ENCODE data around the gene NTM.

NTM gene

DNA sequence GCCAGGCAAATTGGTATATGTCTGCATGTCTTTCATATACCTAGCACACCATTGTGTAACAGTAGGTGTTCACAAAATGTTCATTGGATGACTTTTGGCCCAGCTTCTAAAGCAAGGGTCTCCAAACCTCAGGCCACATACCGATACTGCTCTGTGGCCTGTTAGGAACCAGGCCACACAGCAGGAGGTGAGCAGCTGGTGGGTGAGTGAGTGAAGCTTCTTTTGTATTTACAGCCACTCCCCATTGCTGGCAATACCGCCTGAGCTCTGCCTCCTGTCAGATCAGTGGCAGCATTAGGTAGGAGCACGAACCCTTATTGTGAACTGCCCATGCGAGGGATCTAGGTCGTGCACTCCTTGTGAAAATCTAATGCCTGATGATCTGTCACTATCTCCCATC, 836.6 kb downstream of the NTM start:
- no peak overlapping the region for H3K4me2 ChIP-seq (ENCODE audit: low read length, poor library complexity, severe bottlenecking)
- no peak overlapping the region for H2AFZ ChIP-seq (ENCODE audit: low read depth, low read length)
- no peak overlapping the region for H3K18ac ChIP-seq (ENCODE audit: low read depth in 1 of 2, low read length in 2 of 2)
- peaks cover 34% of the 10 kb centered on the region for H3K79me1 ChIP-seq (replicated peaks; ENCODE audit: low read length, poor library complexity, severe bottlenecking)
- H3K9me3 ChIP-seq (ENCODE audit: control insufficient read depth, low read length), result no peaks in the 10 kb centered on the region
- no peak overlapping the region for H2BK12ac ChIP-seq (ENCODE audit: low read length in 2 of 2)
- DNase-seq, result no peak
- no peak overlapping the region for H2BK15ac ChIP-seq (ENCODE audit: low read depth, poor library complexity, severe bottlenecking)
- no peaks in the 10 kb centered on the region for H3K27me3 ChIP-seq (ENCODE audit: control insufficient read depth in 1 of 2, insufficient read depth in 1 of 2, low read length in 2 of 2)
- no peak overlapping the region for H2AK5ac ChIP-seq (ENCODE audit: low read length, severe bottlenecking)
- H4K8ac ChIP-seq (ENCODE audit: low read length), result no peak overlapping the region
- no peak overlapping the region for H3K4me3 ChIP-seq (ENCODE audit: insufficient read depth in 1 of 2, low read depth in 1 of 2, low read length in 2 of 2)
- no peak overlapping the region for H3K4ac ChIP-seq (ENCODE audit: low read depth in 1 of 2, low read length in 2 of 2)
- H3K27ac ChIP-seq (ENCODE audit: low read length, poor library complexity, severe bottlenecking), result no peak overlapping the region
- peaks cover 0 to 18% of the 10 kb centered on the region in 2 experiments for H3K36me3 ChIP-seq (ENCODE audit: control insufficient read depth in 1 of 2, insufficient read depth in 2 of 2, low read depth in 1 of 2, low read length in 2 of 2)
- peaks cover 7% of the 10 kb centered on the region for H3K4me1 ChIP-seq (ENCODE audit: control insufficient read depth, insufficient read depth, low read depth, low read length)
- no peak overlapping the region for H2BK120ac ChIP-seq (ENCODE audit: low read depth, low read length)
- H2BK5ac ChIP-seq (ENCODE audit: low read depth, low read length, poor library complexity, severe bottlenecking), result no peak overlapping the region
- H3K23ac ChIP-seq (ENCODE audit: low read length in 2 of 2), result no peak overlapping the region
- H3K9ac ChIP-seq (ENCODE audit: low read length), result no peak overlapping the region
- WGBS, result 88% methylated on average over 5 of the region's 5 CpGs
- no peak overlapping the region for H4K91ac ChIP-seq (ENCODE audit: low read length)
- no peak overlapping the region for H3K14ac ChIP-seq (ENCODE audit: low read length in 2 of 2)

DNA sequence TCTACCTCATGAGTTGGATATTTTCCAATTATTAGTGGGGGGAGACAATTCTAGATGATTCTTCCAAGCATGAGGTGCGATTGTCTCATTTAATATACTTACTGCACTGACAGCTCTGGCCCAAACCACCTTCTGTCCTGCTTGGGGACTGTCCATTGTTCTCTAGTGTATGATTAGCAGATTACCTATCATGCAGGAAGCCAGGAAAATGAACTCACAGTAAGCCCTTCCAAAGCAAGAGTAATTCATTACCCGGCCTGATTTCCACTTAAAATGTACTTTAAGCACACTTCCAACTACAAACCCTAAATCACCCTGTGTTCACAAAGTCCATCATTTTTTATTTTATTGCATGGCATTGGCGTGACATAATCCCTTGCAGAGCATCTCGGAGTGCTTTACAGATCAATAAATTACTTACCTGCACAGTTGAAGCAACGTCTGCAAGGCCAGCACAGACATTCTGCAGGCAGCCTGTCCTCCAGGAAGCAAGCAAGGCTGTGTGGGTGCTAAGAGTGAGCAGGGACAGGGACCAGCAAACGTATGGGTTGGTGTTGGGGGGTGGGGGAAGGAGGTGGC, 838.2 kb downstream of the NTM start:
- Histone ChIP-seq H4K8ac (ENCODE audit: low read length) (no peak overlapping the region), H3K79me1 (replicated peaks; ENCODE audit: low read length, poor library complexity, severe bottlenecking) (peaks cover 32% of the 10 kb centered on the region), H3K4me2 (ENCODE audit: low read length, poor library complexity, severe bottlenecking) (no peak overlapping the region), H3K18ac (ENCODE audit: low read depth in 1 of 2, low read length in 2 of 2) (no peak overlapping the region), H3K27me3 (ENCODE audit: control insufficient read depth in 1 of 2, insufficient read depth in 1 of 2, low read length in 2 of 2) (no peaks in the 10 kb centered on the region), H2AFZ (ENCODE audit: low read depth, low read length) (no peak overlapping the region), H2BK15ac (ENCODE audit: low read depth, poor library complexity, severe bottlenecking) (no peak overlapping the region), H2AK5ac (ENCODE audit: low read length, severe bottlenecking) (no peak overlapping the region), H3K4me3 (ENCODE audit: insufficient read depth in 1 of 2, low read depth in 1 of 2, low read length in 2 of 2) (no peak overlapping the region), H4K91ac (ENCODE audit: low read length) (no peak overlapping the region), H3K4ac (ENCODE audit: low read depth in 1 of 2, low read length in 2 of 2) (no peak overlapping the region), H3K9ac (ENCODE audit: low read length) (no peak overlapping the region), H2BK12ac (ENCODE audit: low read length in 2 of 2) (no peak overlapping the region), H2BK5ac (ENCODE audit: low read depth, low read length, poor library complexity, severe bottlenecking) (no peak overlapping the region), H2BK120ac (ENCODE audit: low read depth, low read length) (no peak overlapping the region), H3K9me3 (ENCODE audit: control insufficient read depth, low read length) (no peaks in the 10 kb centered on the region), H3K27ac (ENCODE audit: low read length, poor library complexity, severe bottlenecking) (no peak overlapping the region), H3K14ac (ENCODE audit: low read length in 2 of 2) (no peak overlapping the region), H3K36me3 (ENCODE audit: control insufficient read depth in 1 of 2, insufficient read depth in 2 of 2, low read depth in 1 of 2, low read length in 2 of 2) (peaks cover 0 to 19% of the 10 kb centered on the region in 2 experiments), H3K23ac (ENCODE audit: low read length in 2 of 2) (no peak overlapping the region), H3K4me1 (ENCODE audit: control insufficient read depth, insufficient read depth, low read depth, low read length) (peaks cover 2% of the 10 kb centered on the region)
- DNase-seq, result no peak
- 76% methylated on average over 6 of the region's 6 CpGs for WGBS

DNA sequence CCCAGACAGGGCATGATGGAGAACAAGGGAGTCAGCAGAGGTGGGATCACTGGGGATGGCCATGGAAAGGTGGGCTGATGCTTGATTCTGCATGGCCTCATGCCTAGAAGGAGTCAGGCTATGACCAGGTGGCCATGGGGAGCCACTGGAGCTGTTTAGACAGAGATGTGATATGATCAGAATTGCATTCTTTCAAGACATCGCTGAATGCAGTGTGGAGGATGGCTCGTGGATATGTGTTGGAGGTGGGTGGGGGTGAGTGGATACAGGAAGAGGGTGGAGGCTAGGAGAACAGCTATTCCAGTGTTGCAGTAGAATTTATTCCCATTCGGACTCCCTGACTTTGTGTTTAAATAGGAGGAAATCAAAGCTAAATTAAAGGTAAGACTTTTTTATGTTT, 841.1 kb downstream of the NTM start:
- no peak overlapping the region for H2BK120ac ChIP-seq (ENCODE audit: low read depth, low read length)
- H4K91ac ChIP-seq (ENCODE audit: low read length), result no peak overlapping the region
- peaks cover 2% of the 10 kb centered on the region for H3K4me1 ChIP-seq (ENCODE audit: control insufficient read depth, insufficient read depth, low read depth, low read length)
- H3K14ac ChIP-seq (ENCODE audit: low read length in 2 of 2), result no peak overlapping the region
- H2AFZ ChIP-seq (ENCODE audit: low read depth, low read length), result no peak overlapping the region
- H2BK5ac ChIP-seq (ENCODE audit: low read depth, low read length, poor library complexity, severe bottlenecking), result no peak overlapping the region
- peaks cover 29% of the 10 kb centered on the region for H3K79me1 ChIP-seq (replicated peaks; ENCODE audit: low read length, poor library complexity, severe bottlenecking)
- H3K4me2 ChIP-seq (ENCODE audit: low read length, poor library complexity, severe bottlenecking), result no peak overlapping the region
- no peak overlapping the region for H3K18ac ChIP-seq (ENCODE audit: low read depth in 1 of 2, low read length in 2 of 2)
- no peak overlapping the region for H3K4me3 ChIP-seq (ENCODE audit: insufficient read depth in 1 of 2, low read depth in 1 of 2, low read length in 2 of 2)
- no peak for DNase-seq
- H2BK15ac ChIP-seq (ENCODE audit: low read depth, poor library complexity, severe bottlenecking), result no peak overlapping the region
- no peak overlapping the region for H2AK5ac ChIP-seq (ENCODE audit: low read length, severe bottlenecking)
- H4K8ac ChIP-seq (ENCODE audit: low read length), result no peak overlapping the region
- H2BK12ac ChIP-seq (ENCODE audit: low read length in 2 of 2), result no peak overlapping the region
- no peaks in the 10 kb centered on the region for H3K9me3 ChIP-seq (ENCODE audit: control insufficient read depth, low read length)
- no peak overlapping the region for H3K23ac ChIP-seq (ENCODE audit: low read length in 2 of 2)
- H3K4ac ChIP-seq (ENCODE audit: low read depth in 1 of 2, low read length in 2 of 2), result no peak overlapping the region
- H3K9ac ChIP-seq (ENCODE audit: low read length), result no peak overlapping the region
- 92% methylated on average over 3 of the region's 3 CpGs for whole genome bisulfite sequencing
- peaks cover 0 to 13% of the 10 kb centered on the region in 2 experiments for H3K27me3 ChIP-seq (ENCODE audit: control insufficient read depth in 1 of 2, insufficient read depth in 1 of 2, low read length in 2 of 2)
- H3K36me3 ChIP-seq (ENCODE audit: control insufficient read depth in 1 of 2, insufficient read depth in 2 of 2, low read depth in 1 of 2, low read length in 2 of 2), result peaks cover 0 to 20% of the 10 kb centered on the region in 2 experiments
- H3K27ac ChIP-seq (ENCODE audit: low read length, poor library complexity, severe bottlenecking), result no peak overlapping the region

DNA sequence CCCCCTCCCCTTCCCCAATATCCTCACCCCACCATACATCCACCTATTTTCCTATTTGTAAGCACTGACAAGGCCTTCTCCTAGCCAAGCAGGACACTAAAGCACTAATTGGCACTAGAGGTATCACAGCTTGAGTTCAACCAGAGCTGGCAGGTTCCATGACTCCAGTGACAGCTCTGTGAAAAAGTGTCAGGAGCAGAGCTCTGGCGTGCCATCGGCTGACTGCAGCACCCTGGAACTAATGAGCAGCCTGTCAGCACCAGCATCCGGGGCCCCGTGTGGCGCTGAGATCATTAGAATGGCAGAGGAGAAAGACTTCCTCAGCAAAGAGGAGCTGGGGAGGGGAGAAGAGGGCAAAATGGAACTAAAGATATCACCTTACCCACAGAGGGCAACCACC, 847.4 kb downstream of the NTM start:
- Histone ChIP-seq H3K79me1 (replicated peaks; ENCODE audit: low read length, poor library complexity, severe bottlenecking) (peaks cover 49% of the 10 kb centered on the region), H3K4me1 (ENCODE audit: control insufficient read depth, insufficient read depth, low read depth, low read length) (peaks cover 5% of the 10 kb centered on the region), H3K27ac (ENCODE audit: low read length, poor library complexity, severe bottlenecking) (no peak overlapping the region), H3K27me3 (ENCODE audit: control insufficient read depth in 1 of 2, insufficient read depth in 1 of 2, low read length in 2 of 2) (peaks cover 0 to 53% of the 10 kb centered on the region in 2 experiments), H3K9me3 (ENCODE audit: control insufficient read depth, low read length) (no peaks in the 10 kb centered on the region), H3K4me2 (ENCODE audit: low read length, poor library complexity, severe bottlenecking) (no peak overlapping the region), H4K8ac (ENCODE audit: low read length) (no peak overlapping the region), H2AFZ (ENCODE audit: low read depth, low read length) (no peak overlapping the region), H3K4ac (ENCODE audit: low read depth in 1 of 2, low read length in 2 of 2) (no peak overlapping the region), H3K14ac (ENCODE audit: low read length in 2 of 2) (no peak overlapping the region), H3K18ac (ENCODE audit: low read depth in 1 of 2, low read length in 2 of 2) (no peak overlapping the region), H2BK5ac (ENCODE audit: low read depth, low read length, poor library complexity, severe bottlenecking) (no peak overlapping the region), H4K91ac (ENCODE audit: low read length) (no peak overlapping the region), H2BK15ac (ENCODE audit: low read depth, poor library complexity, severe bottlenecking) (no peak overlapping the region), H3K23ac (ENCODE audit: low read length in 2 of 2) (no peak overlapping the region), H3K4me3 (ENCODE audit: insufficient read depth in 1 of 2, low read depth in 1 of 2, low read length in 2 of 2) (no peak overlapping the region), H2BK12ac (ENCODE audit: low read length in 2 of 2) (no peak overlapping the region), H3K36me3 (ENCODE audit: control insufficient read depth in 1 of 2, insufficient read depth in 2 of 2, low read depth in 1 of 2, low read length in 2 of 2) (peaks cover 0 to 31% of the 10 kb centered on the region in 2 experiments), H2AK5ac (ENCODE audit: low read length, severe bottlenecking) (no peak overlapping the region), H2BK120ac (ENCODE audit: low read depth, low read length) (no peak overlapping the region), H3K9ac (ENCODE audit: low read length) (no peak overlapping the region)
- no peak for DNase-seq
- 95% methylated on average over 2 of the region's 5 CpGs for WGBS

All from mesenchymal stem cell (in vitro differentiated cells and primary cell).